GM06990 (cell line): Measurements from ENCODE around the gene RPRML.
"Not testable (repeated sequence)": the region's sequence is repeated elsewhere in the genome, so short reads cannot be mapped to it uniquely, and the experiment has no call there.

Source experiments
- DNase-seq: peaks from one replicate; pipeline ENCODE4 v3.0.0-alpha.2; 2011; ENCODE audit not compliant: insufficient read length; ENCODE audit errors: extremely low read depth
- H3K27me3 ChIP-seq: replicated peaks from 2 replicates; pipeline ENCODE4 v1.6.0; 2011; ENCODE audit warnings: low read length; ENCODE audit not compliant: control insufficient read depth, insufficient read depth
- H3K36me3 ChIP-seq: 2 replicates; pipeline ENCODE4 v1.5.1; 2011; ENCODE audit warnings: low read length; ENCODE audit not compliant: control insufficient read depth, insufficient read depth
- H3K4me3 ChIP-seq: replicated peaks from 2 replicates; pipeline ENCODE4 v1.5.1; 2011; ENCODE audit warnings: low read depth, mild to moderate bottlenecking, control low read depth, low read length
- TF ChIP-seq, protein P1 (sequence below): IDR thresholded peaks from 2 replicates; pipeline ENCODE4 v1.5.1; 2011; ENCODE audit warnings: low read length, control low read depth, mild to moderate bottlenecking, inconsistent platforms; ENCODE audit not compliant: insufficient read depth, poor library complexity, severe bottlenecking

The RPRML gene

GRCh38 chr17:46995841-46996571, 17.0 kb upstream of the RPRML start:
- DNase-seq, result no peak
- no peaks in the 10 kb centered on the region for H3K36me3 ChIP-seq
- H3K27me3 ChIP-seq, result no peaks in the 10 kb centered on the region
- H3K4me3 ChIP-seq, result no peak overlapping the region
- TF ChIP-seq, protein P1, sequence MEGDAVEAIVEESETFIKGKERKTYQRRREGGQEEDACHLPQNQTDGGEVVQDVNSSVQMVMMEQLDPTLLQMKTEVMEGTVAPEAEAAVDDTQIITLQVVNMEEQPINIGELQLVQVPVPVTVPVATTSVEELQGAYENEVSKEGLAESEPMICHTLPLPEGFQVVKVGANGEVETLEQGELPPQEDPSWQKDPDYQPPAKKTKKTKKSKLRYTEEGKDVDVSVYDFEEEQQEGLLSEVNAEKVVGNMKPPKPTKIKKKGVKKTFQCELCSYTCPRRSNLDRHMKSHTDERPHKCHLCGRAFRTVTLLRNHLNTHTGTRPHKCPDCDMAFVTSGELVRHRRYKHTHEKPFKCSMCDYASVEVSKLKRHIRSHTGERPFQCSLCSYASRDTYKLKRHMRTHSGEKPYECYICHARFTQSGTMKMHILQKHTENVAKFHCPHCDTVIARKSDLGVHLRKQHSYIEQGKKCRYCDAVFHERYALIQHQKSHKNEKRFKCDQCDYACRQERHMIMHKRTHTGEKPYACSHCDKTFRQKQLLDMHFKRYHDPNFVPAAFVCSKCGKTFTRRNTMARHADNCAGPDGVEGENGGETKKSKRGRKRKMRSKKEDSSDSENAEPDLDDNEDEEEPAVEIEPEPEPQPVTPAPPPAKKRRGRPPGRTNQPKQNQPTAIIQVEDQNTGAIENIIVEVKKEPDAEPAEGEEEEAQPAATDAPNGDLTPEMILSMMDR, result no peak

DNA sequence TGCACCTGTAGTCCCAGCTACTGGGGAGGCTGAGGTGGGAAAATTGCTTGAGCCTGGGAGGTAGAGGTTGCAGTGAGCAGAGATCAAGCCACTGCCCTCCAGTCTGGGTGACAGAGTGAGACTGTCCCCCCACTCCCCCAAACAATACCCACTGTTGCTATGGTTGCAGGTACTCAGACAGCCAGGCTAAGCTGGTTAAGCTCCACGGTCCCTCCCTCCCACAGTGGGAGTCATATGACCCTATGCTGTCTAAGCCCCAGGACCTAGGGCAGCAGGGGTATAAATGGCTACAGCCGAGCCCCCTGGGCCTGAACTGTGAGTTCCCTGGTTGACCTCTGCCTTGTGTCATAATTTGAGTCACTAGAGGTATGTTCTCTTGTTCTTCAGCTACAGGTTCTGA, 15.9 kb upstream of the RPRML start:
- TF ChIP-seq, protein P1, result no peak
- Histone ChIP-seq H3K4me3 (no peak overlapping the region), H3K36me3 (no peaks in the 10 kb centered on the region), H3K27me3 (no peaks in the 10 kb centered on the region)
- no peak for DNase-seq

GRCh38 chr17:46991617-46992016, 12.6 kb upstream of the RPRML start:
- TF ChIP-seq, protein P1, result no peak
- H3K4me3 ChIP-seq, result no peak overlapping the region
- H3K36me3 ChIP-seq, result no peaks in the 10 kb centered on the region
- no peaks in the 10 kb centered on the region; the same call in 1 of the 2 replicates for H3K27me3 ChIP-seq
- no peak for DNase-seq

DNA sequence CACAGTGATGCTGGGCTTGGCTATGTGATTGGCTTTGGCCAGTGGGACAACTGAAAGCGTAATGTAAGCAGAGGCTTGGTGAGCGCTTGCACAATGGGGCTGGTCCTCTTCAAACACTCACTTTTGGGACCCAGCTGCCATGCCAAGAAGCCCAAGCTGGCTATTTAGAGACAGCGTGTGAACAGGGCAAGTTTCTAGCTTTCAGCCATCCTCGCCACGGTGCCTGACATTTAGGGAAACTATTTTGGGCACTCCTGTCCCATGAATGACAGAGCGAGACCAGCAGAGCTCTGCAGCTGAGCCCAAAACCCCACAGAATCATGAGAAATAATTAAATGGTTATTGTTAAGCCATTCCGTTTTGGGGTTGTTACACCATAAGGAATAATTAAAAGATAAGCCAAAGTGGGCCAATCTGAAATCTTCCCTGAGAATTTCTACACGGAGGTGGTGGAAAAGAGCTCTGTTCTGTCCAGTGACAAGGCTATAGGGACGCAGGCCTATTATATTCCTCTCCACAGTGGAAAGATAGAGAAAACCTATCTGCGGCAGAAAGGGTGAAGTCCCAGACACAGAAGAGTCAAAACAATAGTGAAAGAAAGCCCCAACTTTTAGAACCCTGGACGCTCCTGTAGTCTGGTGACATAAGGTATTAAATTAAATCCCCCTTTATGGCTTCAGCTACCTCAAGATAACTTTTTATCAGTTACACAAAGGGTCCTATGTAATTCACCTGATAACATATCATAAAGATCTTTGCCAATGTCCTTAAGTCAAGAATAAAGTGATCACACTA, 10.8 kb upstream of the RPRML start:
- no peak for DNase-seq
- TF ChIP-seq, protein P1, result no peak
- Histone ChIP-seq H3K27me3 (no peaks in the 10 kb centered on the region; the same call in 1 of the 2 replicates), H3K4me3 (no peak overlapping the region), H3K36me3 (no peaks in the 10 kb centered on the region)

- H3K36me3 ChIP-seq, DNase-seq: not testable (repeated sequence)
Observed at GRCh38 chr17:46987927-46988326, 8.9 kb upstream of the RPRML start.

GRCh38 chr17:46986366-46986765, 7.3 kb upstream of the RPRML start:
- Histone ChIP-seq H3K4me3 (no peak overlapping the region), H3K36me3 (no peaks in the 10 kb centered on the region), H3K27me3 (no peaks in the 10 kb centered on the region; the same call in 1 of the 2 replicates)
- no peak for DNase-seq
- TF ChIP-seq, protein P1, result no peak

More at GRCh38 chr17:46987927-46988326, 8.9 kb upstream of the RPRML start:
- not testable (repeated sequence) for H3K4me3 ChIP-seq, H3K27me3 ChIP-seq
